ENCODE data around the gene ZNF512.

GRCh38 chr2:27638709-27639108 lies 55.9 kb downstream of the ZNF512 start:
- TF ChIP-seq CTCF (IDR thresholded peaks at IDR 0.05) (no peak), POLR2A (IDR thresholded peaks at IDR 0.05) (no peak)
